Loucy (cell line): ENCODE results near the gene QPRT.
"Not testable (repeated sequence)": the region's sequence is repeated elsewhere in the genome, so short reads cannot be mapped to it uniquely, and the experiment has no call there.

ENCODE experiments used
- H2AFZ ChIP-seq: fragments of 200-600 bp; sonication (generic); 2 replicates; pipeline ENCODE4 v1.6.0; 2016; ENCODE audit warnings: antibody characterized with exemption, mild to moderate bottlenecking, low read length, moderate library complexity
- H3F3A ChIP-seq: fragments of 200-600 bp; 2 replicates; pipeline ENCODE4 v1.6.0; 2016; ENCODE audit warnings: antibody characterized with exemption, low read depth, mild to moderate bottlenecking
- H3K27me3 ChIP-seq: fragments of 200-600 bp; sonication (generic); 2 replicates; pipeline ENCODE4 v1.6.1; 2014; ENCODE audit warnings: low read length, mild to moderate bottlenecking; ENCODE audit not compliant: insufficient read depth, poor library complexity, severe bottlenecking
- H3K36me3 ChIP-seq: fragments of 200-600 bp; sonication (generic); 2 replicates; pipeline ENCODE4 v1.6.1; 2016; ENCODE audit warnings: low read length; ENCODE audit not compliant: insufficient read depth
- H3K4me1 ChIP-seq: fragments of 200-600 bp; sonication (generic); 2 replicates; pipeline ENCODE4 v1.5.1; 2014; ENCODE audit warnings: low read length, mild to moderate bottlenecking; ENCODE audit not compliant: insufficient read depth, poor library complexity, severe bottlenecking
- H3K4me2 ChIP-seq: fragments of 200-600 bp; sonication (generic); 2 replicates; pipeline ENCODE4 v1.6.0; 2014; ENCODE audit warnings: antibody characterized with exemption, low read length, low read depth, mild to moderate bottlenecking; ENCODE audit not compliant: poor library complexity, severe bottlenecking
- H3K4me3 ChIP-seq: fragments of 200-600 bp; sonication (generic); 2 replicates; pipeline ENCODE4 v1.5.1; 2014; ENCODE audit warnings: low read length, mild to moderate bottlenecking, mixed read lengths; ENCODE audit not compliant: poor library complexity, severe bottlenecking
- H3K79me2 ChIP-seq: fragments of 200-600 bp; sonication (generic); 2 replicates; pipeline ENCODE4 v1.6.1; 2014; ENCODE audit warnings: low read length; ENCODE audit not compliant: insufficient read depth
- H3K9ac ChIP-seq: fragments of 200-600 bp; sonication (generic); 2 replicates; pipeline ENCODE4 v1.6.0; 2014; ENCODE audit warnings: mild to moderate bottlenecking, low read depth, low read length, moderate library complexity; ENCODE audit not compliant: poor library complexity, severe bottlenecking
- H3K9me2 ChIP-seq: fragments of 200-600 bp; sonication (generic); replicated peaks from 2 replicates; pipeline ENCODE4 v1.6.1; 2016; ENCODE audit warnings: low read depth, low read length, mixed read lengths
- H3K9me3 ChIP-seq: fragments of 200-600 bp; sonication (generic); 2 replicates; pipeline ENCODE4 v1.6.1; 2014; ENCODE audit warnings: mild to moderate bottlenecking, antibody characterized with exemption, low read length, low read depth; ENCODE audit not compliant: insufficient read depth
- H4K20me1 ChIP-seq: fragments of 200-600 bp; sonication (generic); 2 replicates; pipeline ENCODE4 v1.6.0; 2014; ENCODE audit warnings: antibody characterized with exemption, low read length, mild to moderate bottlenecking; ENCODE audit not compliant: insufficient read depth, poor library complexity, severe bottlenecking
- CTCF ChIP-seq: fragments of 200-600 bp; sonication (generic); conservative IDR thresholded peaks from 2 replicates; pipeline ENCODE4 v1.5.1; 2014; ENCODE audit warnings: mild to moderate bottlenecking, antibody characterized with exemption, low read length
- EZH2phosphoT487 ChIP-seq: fragments of 200-600 bp; IDR thresholded peaks from 2 replicates; pipeline ENCODE4 v1.6.1; 2018; ENCODE audit warnings: antibody characterized with exemption, mild to moderate bottlenecking, moderate library complexity, borderline replicate concordance

Gene QPRT

GRCh38 chr16:29663807-29664090, 15.2 kb upstream of the QPRT start:
- Histone ChIP-seq H3K9ac (peak overlapping the region; percentile 99), H3K4me2 (peak overlapping the region; percentile 100), H3K9me3 (no peaks in the 10 kb centered on the region), H3K4me3 (peak overlapping the region; percentile 91), H3K9me2 (no peaks in the 10 kb centered on the region), H3K79me2 (peaks cover 96% of the 10 kb centered on the region), H4K20me1 (peaks cover 51% of the 10 kb centered on the region), H2AFZ (no peak overlapping the region), H3F3A (no peaks in the 10 kb centered on the region), H3K27me3 (peaks cover 14% of the 10 kb centered on the region), H3K36me3 (peaks cover 27% of the 10 kb centered on the region), H3K4me1 (peaks cover 54% of the 10 kb centered on the region)
- no peak for TF ChIP-seq EZH2phosphoT487
- TF ChIP-seq CTCF = no peak

GRCh38 chr16:29664091-29664921, 14.7 kb upstream of the QPRT start:
- Histone ChIP-seq H3K9me3 (no peaks in the 10 kb centered on the region), H4K20me1 (peaks cover 56% of the 10 kb centered on the region), H3F3A (no peaks in the 10 kb centered on the region), H3K4me3 (peak overlapping the region; percentile 91), H2AFZ (no peak overlapping the region), H3K4me2 (peak overlapping the region; percentile 100), H3K9me2 (no peaks in the 10 kb centered on the region), H3K36me3 (peaks cover 27% of the 10 kb centered on the region), H3K27me3 (peaks cover 14% of the 10 kb centered on the region), H3K4me1 (peaks cover 53% of the 10 kb centered on the region), H3K79me2 (peaks cover 97% of the 10 kb centered on the region), H3K9ac (peak overlapping the region; percentile 99)
- TF ChIP-seq EZH2phosphoT487 (no peak), CTCF (peak; percentile 35)

- H3K4me1 ChIP-seq = peaks cover 49% of the 10 kb centered on the region
- H3K79me2 ChIP-seq = peaks cover 99% of the 10 kb centered on the region
Observed at GRCh38 chr16:29665294-29666077, 13.5 kb upstream of the QPRT start.

GRCh38 chr16:29667322-29667610, 11.7 kb upstream of the QPRT start:
- not testable (repeated sequence) for H3F3A ChIP-seq, H3K9me2 ChIP-seq, H3K9me3 ChIP-seq, H2AFZ ChIP-seq
- peaks cover 34% of the 10 kb centered on the region for H3K4me1 ChIP-seq
- peaks cover 14% of the 10 kb centered on the region for H3K27me3 ChIP-seq
- H3K4me2 ChIP-seq = peak overlapping the region; percentile 100
- H4K20me1 ChIP-seq = peaks cover 74% of the 10 kb centered on the region
- H3K4me3 ChIP-seq = peak overlapping the region; percentile 91
- peaks cover 98% of the 10 kb centered on the region for H3K79me2 ChIP-seq
- peak overlapping the region; percentile 99 for H3K9ac ChIP-seq
- H3K36me3 ChIP-seq = peaks cover 30% of the 10 kb centered on the region

More at GRCh38 chr16:29665294-29666077, 13.5 kb upstream of the QPRT start:
- H3F3A ChIP-seq = no peaks in the 10 kb centered on the region
- no peaks in the 10 kb centered on the region for H3K9me2 ChIP-seq
- H3K9me3 ChIP-seq = no peaks in the 10 kb centered on the region
- peak overlapping the region; percentile 100 for H3K4me2 ChIP-seq
- H2AFZ ChIP-seq = no peak overlapping the region
- peaks cover 14% of the 10 kb centered on the region for H3K27me3 ChIP-seq
- H3K9ac ChIP-seq = peak overlapping the region; percentile 99
- peaks cover 67% of the 10 kb centered on the region for H4K20me1 ChIP-seq
- TF ChIP-seq CTCF (no peak), EZH2phosphoT487 (no peak)
- H3K4me3 ChIP-seq = peak overlapping the region; percentile 91
- H3K36me3 ChIP-seq = peaks cover 27% of the 10 kb centered on the region
